Dermis blood vessel endothelial cell (primary cell): ENCODE data around the gene ZNF521. TPM values are rescaled to one million over a fixed set of nuclear protein-coding genes. Genes with fewer than 3 reads are reported as not detected.
A peak's percentile ranks its signal among the peaks of the same experiment; 100 is the strongest.

Experiments used
- DNase-seq: peaks from one replicate; pipeline ENCODE4 v3.0.0; 2010
- total RNA-seq: library from RNA; depleted of rRNA; stranded (reverse); fragments of >200 nt; gene quantifications from 2 replicates; pipeline ENCODE4 v1.2.3, GENCODE V29; 2014

Gene ZNF521
- total RNA-seq, 1 donor from 2014 or later: 188 TPM

DNA sequence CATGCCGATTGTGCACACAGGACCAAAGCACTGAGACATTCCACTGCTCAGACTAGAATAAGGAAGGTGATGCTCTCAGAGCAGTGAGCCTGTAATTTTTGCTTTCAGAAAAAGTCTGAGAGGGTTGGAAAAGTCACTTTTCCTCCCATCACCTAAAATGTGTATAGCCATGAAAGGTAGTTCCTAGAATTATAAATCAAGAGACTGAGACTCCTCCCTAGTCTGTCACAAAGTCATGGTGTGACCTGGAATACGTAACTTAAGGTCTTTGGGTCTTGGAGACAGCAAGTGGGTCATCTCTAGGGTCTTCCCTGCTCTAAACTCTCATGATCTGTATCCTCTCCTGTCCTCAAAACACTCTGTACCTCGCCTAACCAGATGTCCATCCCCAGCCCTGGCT lies 16.9 kb downstream of the ZNF521 start:
- no peak for DNase-seq

DNA sequence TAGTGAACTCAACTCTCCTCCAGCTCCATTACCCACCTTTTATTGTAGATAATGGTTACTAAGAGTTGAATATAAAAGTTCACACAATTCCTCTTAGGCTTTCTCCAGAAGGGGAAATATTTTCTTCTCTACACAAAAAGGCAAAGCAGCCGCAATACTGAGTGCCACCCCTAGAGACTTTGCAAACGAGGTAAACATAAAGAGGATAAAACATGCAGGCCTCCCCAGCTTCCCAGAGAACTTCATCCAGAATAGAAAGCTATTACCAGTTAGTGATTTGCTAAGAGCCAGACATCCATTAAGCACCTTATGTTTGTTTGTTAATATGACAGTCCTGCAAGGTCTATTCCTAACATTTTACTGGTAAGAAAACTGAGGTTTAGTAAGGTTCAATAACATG lies 17.4 kb downstream of the ZNF521 start:
- no peak for DNase-seq

DNA sequence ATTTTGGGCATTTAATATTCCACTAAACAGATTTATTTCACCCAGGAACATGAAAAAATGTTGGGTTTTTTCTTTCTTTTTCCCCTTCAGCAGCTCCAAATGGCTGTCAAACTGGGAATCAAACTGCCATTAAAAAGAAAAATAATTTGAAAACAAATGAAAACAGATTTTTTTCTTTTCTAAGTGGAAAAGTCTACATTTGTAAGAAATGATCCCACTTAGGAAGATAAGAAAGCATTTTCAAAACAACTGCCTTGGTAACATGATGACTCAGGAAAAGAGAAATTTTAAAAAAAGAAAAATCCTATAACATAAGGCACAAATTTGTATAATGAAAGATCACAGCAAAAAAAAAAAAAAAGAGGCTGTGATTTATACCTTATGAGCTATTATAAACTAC lies 20.0 kb downstream of the ZNF521 start:
- no peak for DNase-seq

DNA sequence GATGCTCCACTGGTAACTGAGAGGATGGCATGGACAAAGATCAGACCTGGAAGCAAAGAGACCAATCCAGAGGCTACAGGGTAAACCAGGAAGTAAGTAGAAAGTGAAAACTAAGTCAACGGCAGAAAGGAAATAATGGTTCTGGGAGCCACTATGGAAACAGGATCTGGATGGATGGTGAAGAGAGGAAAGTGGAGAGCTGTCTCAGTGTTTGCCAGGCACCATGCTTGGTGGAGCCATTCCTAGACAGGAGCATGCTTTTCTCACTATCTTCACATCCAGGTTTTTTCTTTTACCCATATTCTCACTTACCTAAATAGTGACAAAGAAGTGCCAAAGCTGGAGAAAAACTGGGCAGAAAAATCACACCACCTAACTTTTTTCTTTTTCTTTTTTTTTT lies 22.2 kb downstream of the ZNF521 start:
- DNase-seq: no peak

DNA sequence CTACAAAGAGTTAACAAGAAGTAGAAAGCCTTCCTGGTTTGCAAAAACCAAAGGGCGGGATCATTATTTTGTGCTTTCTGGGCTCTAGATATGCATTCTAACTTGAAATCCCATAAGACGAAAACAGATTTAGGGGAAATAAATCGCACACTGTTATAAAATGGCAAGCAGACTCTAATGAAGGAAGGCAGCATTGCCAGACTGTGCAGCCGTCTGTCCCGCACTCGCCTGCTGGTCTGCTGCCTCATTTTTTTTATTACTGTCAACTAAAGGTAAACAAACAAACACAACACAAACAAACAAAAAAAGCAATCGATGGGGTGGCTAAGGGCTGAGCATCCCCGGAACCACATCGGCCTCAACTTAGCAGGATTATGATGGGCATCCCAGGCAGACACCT lies 24.4 kb downstream of the ZNF521 start:
- no peak for DNase-seq

DNA sequence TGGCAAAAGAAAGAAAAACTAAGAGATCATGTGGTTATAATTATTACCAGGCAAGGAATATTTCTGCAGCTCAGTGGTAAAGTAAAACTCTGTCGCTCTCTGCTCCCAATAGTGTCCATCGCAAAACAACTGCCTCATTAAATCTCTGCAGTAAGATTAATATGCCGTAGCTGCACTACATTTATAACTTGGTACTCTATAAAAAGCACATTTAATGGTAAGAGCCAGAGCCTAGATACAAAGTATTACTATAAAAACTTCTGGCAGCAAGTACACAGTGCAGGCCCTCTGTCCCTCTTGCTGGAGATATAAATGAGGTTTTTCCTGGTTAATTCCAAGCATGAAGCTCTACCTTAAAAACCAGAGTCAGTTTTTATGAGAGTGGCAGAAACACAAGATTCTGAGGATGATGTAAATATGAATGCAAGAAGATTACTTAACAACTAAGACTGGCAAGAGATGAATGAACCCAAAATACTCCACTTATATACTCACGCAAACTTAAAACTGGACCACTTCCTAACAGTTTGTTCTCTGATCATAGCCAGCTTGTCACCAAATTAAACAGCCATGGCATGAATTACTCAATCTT lies 25.5 kb downstream of the ZNF521 start:
- no peak for DNase-seq

DNA sequence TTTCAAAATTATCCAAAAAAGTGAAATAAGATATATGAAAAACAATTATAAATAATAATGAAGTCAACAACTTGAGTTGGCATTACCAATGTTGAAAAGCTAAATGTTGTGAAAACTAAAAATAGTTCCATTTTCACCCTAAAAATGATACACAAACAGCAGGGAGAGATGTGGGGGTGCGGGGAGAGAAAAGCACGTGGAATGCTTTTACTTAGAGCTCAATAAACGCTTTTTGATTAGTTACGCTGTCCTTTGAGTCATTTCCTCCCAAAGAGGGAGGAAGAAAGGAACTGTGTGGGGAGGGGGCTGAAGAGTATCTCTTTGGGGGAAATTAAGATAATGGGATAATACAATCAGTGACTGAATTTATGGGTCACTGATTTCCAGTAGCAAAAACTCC lies 29.2 kb downstream of the ZNF521 start:
- DNase-seq: peak; percentile 44

DNA sequence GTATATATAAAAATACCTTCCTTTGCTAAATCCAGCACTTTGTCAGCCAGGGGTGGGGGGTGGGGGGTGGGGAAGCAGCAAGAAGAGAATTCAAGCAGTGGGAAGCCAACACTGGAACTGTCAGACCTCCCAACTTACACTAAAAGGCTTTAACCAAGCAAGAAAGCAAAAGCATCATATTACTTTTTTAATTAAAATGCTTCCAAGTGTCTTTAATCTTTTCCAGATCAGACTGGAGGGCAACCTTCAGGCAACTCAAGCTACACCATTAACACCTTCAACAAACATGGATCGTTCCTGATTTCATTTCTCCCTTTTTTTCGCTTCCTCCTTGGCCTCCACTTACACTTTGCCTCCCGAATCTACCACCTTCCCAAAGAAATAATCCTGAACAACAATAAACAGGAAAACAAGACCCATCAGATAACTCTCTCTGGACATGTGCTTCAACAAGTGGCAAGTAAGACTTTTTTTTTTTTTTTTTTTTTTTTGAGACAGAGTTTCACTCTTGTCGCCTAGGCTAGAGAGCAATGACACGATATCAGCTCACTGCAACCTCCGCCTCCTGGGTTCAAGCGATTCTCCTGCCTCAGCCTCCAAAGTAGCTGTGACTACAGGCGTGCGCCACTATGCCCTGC lies 35.5 kb downstream of the ZNF521 start:
- DNase-seq: no peak

DNA sequence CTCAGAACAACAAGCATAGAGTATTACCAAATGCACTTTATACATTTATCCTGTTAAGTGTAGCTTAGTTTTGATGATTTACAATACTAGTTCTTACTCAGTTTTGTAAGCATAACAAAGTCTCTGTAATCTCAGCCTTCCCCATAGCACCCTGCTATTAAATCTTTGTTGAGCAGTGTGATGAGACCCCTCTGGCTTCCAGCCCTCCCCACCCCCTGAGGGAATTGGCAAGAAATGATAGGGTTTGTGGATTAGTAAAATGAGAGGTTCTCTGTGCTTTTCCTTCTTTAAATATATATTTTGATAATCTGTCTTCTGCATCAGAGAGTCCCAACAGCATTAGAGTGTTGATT lies 37.2 kb downstream of the ZNF521 start:
- no peak for DNase-seq

DNA sequence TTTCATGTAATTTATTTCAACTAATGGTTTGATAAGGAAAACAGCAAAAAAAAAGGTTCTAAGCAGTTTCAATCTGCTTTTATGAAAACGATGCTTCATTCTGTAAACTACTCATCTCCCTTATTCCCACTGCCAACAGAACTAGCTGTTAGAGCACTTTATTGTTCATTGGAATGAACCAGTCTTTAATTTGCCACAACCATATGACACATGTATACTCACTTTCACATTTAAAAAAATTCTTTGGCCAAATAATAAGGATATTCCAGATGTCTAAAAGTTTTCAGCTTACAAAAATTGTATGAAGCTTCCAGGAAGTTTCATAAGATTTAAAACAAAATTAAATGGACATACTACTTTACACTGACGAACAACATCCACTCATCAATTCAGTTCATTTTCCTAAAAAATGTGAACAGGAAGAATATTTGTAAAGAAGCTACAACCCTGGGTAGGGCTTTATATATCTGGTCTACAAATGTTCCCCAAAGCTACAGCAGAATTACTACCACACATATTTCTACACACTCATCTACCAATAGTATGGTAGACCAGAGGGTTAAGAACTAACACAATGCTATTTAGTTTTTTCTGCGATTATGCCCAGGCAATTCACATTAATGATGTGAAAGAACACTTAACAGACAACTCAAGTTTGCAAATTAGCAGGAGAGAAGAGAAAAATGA lies 37.7 kb downstream of the ZNF521 start:
- DNase-seq: no peak

DNA sequence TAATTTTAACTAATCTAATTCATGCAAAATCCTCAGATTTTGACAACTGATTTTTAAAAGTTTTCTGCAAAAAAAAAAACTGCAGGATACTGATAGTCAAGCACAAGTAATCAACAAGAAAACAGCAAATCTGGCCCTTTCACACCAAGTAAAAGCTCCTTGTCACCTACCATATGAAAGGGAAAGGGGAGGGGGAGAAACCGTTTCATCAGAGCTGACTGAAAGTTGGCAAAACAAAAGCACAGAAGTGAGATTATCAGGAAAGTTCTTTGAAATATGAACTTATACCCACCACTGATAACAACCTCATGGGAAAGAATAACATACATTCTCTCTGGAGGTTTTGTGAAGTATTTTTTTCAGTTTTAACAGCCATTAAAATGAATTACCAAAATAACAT lies 38.7 kb downstream of the ZNF521 start:
- no peak for DNase-seq

DNA sequence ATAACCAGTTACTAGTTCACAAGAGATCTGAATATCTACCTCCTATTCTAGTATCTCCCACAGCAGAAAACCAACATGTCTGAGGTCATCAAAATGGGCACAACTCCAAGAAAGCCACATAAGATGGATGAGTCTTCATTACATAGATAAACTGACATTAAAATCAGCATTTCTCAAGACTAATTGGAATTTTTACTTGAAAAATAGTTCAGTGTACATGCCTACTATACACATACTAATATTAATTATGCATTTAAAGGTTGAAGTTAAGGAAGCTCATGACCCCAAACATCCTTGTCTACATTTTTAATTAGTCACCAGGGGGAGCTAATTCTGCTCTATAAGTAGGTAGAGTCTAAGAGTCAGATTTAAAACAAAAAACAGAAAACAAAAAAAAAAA lies 41.9 kb downstream of the ZNF521 start:
- DNase-seq: peak; percentile 71

DNA sequence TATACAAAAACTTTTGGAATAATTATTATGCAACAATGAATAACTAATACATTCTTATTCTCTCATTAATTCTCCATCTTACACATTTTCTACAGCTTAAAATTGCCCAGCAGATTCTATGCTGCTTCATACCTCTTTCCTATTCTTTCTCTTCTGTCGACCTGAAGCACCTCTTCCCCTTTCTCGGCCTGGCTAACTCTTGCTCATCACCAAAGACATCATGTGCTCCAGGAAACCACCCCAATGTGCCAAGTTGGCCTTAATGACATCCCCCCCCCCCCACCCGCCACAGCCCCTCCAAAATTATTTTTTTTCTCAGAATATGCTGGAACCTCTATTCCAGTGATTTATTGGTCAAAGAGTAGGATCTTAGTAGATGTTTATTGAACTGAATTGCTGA lies 43.6 kb downstream of the ZNF521 start:
- no peak for DNase-seq

DNA sequence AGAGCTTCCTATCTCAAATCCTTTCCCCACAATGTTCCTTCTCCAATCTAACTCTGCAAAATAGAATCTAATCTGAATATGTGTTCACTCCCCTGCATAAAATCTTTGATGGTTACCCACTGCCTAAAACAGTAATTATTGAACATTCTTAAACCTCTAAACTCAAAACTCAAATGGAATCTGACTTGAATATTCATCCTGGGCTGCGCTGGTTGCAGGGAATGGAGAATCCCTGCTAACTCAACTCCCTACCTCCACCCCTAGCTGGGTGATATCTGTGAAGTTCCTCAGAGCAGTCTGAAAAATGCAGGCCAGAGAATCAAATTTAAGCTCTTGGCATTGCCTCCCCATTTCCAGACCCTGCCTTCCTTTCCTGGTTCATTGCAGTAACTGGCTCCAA lies 44.8 kb downstream of the ZNF521 start:
- no peak for DNase-seq

DNA sequence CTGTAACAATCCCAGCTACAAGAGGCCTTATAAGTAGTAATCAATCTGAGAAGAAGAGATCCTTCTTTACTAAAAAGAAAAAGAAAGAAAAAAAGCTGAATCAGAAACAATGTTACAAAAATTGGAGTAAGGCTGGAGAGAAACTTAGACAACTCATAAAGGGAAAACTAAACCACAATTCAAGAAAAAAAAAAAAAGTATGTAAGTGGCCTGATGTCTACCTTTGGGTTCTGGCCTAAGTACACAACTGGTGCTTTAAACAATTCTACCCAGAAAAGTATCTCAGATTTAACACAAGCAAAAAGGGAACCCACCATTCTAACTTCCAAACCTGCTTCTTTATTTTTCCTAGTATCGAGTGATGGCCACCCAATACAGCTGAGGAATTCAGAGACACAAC lies 45.3 kb downstream of the ZNF521 start:
- no peak for DNase-seq

DNA sequence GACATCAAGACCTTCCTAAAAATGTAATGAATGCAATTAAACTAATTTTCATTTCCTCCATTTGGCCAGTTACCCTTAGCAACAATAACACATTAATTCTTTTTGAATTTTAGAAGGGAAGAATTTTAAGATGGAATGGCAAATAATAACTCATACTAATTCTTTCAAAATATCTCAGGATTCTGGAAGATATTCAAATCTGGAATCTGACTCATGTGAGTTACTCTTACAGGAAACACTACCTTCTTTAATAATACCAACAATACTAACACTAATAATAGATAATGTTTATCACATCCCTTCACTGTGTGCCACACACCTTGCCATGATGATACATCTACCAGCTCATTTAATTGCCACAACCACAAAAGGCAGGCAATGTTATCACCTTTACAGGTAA lies 46.4 kb downstream of the ZNF521 start:
- DNase-seq: no peak

DNA sequence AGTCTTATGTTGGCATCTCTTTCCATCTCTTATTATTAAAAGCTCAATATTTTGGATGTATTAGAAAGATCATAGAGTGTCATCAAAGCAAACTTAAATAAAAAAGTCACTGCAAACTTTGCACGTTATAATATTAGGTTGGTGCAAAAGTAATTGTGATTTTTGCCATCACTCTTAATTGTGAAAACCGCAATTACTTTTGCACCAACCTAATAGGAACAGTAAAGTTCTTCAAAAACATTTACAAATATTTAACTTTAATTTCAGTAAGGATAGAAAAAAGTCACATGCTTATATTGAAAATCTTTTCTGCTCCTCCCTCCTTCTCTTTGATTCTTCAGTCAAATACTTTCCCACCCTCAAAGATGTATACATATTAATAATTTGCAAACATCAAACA lies 51.5 kb downstream of the ZNF521 start:
- no peak for DNase-seq

DNA sequence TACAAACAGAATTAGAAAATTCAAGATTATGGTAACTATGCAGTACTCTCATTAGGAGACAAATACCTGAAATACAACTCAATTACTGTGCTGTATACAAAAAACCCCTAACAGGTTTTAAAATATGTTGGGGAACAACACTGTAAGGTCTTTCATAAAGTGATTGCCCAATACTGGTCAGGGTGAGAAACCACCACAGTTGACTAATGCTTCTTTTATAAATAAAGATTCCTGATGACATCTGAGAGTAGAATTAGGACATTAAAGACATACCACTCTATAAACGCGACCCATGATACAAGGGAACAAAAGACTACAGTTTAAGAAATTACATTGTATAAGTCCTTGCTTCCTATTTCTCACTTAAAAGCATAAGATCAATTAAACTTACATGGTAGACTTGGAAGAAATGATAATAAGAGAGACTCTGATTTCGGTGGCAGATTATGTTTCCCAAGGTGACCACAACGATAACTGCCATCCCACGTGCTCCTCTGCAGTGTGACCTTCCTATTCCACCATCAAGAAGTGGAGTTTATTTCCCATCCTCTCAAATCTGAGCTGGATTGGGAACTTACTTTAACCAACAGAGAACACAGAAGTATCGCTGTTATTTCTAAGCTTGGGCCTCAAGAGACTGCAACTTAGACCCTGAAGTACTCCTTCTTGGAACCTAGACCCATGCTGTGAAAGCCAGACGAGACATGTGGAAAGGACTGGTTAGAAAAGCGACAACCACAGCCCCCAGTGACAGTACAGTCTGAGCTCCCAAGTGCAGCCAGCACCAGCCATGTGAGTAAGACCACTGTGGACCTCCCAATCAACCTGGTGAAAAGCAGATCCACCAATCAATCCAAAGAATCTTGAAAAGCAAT lies 52.3 kb downstream of the ZNF521 start:
- no peak for DNase-seq

DNA sequence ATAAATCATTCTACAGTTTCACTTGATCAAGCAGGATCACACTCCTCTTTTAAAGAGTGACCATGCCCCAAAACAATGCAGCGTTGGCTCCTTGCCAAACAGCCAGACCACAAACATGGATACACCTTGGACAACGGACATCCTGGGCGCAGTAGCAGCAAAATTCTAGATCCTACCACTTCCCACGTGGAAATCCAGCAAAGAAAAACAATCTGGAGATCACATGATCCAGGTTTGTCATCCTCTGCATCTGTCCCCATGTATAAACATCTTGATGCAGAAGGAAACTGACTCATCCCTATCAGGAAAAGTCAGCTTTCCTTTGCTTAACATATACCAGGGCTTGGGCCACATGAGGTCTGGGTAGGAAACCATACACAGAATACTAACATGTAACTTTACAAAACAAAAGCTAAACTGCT lies 53.1 kb downstream of the ZNF521 start:
- DNase-seq: peak; percentile 99

DNA sequence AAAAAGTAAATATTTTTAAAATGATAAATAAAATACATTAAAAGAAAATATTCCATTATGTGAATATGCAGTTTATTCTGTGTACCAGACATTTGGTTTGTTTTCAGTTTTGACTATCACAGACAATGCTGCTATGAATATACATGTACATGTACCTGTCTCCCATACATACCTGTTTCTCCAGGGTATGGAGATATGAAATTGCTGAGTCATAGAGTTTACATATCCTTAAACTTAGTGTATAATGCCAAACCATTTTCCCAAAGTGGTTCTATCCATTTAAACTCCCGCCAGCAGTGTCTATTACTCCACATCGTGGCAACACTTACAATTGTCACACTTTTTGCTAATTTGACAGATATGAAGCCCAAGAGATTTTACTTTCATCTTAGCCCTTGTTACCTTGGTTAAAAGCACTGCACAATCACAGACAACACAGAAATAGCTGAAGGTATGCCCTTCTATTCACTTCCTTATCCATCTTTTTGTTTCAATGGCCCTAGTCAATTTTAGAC lies 56.3 kb downstream of the ZNF521 start:
- DNase-seq: no peak

DNA sequence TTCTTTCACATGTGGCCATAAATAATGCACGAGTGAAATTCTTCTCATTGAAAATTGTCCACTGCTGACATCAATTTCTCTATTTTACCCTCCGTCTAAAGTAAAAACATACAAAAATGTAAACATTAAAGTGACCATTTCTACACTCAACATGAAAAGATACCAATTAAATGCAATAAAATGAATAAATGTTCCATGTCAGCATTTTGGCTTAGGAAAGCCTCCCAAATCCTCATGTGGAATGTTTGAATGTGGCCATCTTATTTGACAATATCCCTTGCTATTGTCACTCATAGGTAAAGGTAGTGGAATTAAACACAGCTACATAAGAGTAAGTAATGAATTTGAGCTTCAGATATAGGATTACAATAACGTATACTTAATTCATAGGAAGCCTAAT lies 60.8 kb downstream of the ZNF521 start:
- no peak for DNase-seq

DNA sequence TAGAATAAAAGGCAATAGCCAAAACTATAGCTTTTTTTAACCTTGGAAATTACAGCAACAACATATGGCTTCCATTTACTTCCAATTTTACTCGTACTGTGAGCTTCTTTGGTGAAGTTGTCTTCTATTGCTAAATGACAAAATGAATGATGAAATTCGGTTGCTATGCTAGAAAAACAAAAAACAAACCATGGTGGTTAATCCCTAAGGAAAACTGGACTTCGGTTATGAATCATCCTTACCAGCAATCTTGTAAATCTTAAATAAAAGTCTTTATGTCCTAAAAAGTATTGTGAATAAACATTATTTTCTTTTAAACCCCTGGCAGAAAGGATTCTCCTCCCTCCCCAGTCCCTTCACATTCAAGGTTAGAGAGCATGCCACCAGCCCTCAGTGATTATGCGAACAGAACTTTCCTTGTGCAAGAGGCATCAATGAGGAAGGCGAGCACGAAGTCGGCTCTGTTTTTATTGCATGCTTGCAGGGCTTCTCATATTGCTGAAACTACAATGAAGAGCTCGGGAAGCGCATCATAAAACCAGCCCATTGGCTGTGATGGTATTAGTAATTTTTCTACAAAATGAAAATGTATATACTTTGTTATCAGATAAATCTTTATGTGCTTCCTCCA lies 62.9 kb downstream of the ZNF521 start:
- peak; percentile 81 for DNase-seq
